ENCODE measurements around the gene BDH2.

Gene BDH2

GRCh38 chr4:103036169-103036568, 63.5 kb downstream of the BDH2 start:
- H3K4me3 ChIP-seq (ENCODE audit: low read depth, low read length), result no peak overlapping the region
- DNase-seq (ENCODE audit: low read depth), result no peak
- TF ChIP-seq, protein P1, sequence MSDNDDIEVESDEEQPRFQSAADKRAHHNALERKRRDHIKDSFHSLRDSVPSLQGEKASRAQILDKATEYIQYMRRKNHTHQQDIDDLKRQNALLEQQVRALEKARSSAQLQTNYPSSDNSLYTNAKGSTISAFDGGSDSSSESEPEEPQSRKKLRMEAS (IDR thresholded peaks at IDR 0.05; ENCODE audit: low read depth, low read length), result no peak
- TF ChIP-seq POLR2A (IDR thresholded peaks at IDR 0.05; ENCODE audit: extremely low read depth, insufficient read length), result no peak
- TF ChIP-seq, protein P2, sequence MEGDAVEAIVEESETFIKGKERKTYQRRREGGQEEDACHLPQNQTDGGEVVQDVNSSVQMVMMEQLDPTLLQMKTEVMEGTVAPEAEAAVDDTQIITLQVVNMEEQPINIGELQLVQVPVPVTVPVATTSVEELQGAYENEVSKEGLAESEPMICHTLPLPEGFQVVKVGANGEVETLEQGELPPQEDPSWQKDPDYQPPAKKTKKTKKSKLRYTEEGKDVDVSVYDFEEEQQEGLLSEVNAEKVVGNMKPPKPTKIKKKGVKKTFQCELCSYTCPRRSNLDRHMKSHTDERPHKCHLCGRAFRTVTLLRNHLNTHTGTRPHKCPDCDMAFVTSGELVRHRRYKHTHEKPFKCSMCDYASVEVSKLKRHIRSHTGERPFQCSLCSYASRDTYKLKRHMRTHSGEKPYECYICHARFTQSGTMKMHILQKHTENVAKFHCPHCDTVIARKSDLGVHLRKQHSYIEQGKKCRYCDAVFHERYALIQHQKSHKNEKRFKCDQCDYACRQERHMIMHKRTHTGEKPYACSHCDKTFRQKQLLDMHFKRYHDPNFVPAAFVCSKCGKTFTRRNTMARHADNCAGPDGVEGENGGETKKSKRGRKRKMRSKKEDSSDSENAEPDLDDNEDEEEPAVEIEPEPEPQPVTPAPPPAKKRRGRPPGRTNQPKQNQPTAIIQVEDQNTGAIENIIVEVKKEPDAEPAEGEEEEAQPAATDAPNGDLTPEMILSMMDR (IDR thresholded peaks at IDR 0.05; ENCODE audit: low read depth, low read length), result no peak
- TF ChIP-seq MYC (IDR thresholded peaks at IDR 0.05; ENCODE audit: low read depth, low read length), result no peak

DNA sequence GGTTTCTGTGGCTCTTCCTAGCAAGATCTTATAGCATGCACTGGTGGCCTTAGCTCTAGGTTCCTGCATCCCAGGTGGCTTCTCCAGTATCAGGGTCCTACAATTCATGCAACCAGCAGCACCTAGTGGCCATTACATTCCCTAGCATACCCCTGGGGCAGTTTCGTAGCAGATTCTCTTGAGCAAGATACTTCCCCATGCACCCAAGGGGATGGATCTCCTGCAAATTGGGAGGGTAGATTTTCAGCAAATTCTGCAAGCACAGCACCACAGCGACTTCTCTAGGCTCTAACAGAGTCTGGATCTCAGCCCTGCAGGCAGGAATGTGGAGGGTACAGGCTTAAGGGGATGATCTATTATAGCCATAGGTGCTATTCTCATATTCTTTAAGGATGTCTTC, 67.1 kb downstream of the BDH2 start:
- TF ChIP-seq, protein P2 (IDR thresholded peaks at IDR 0.05; ENCODE audit: low read depth, low read length), result peak; percentile 68
- TF ChIP-seq POLR2A (IDR thresholded peaks at IDR 0.05; ENCODE audit: extremely low read depth, insufficient read length), result no peak
- TF ChIP-seq, protein P1 (IDR thresholded peaks at IDR 0.05; ENCODE audit: low read depth, low read length), result no peak
- no peak for TF ChIP-seq MYC (IDR thresholded peaks at IDR 0.05; ENCODE audit: low read depth, low read length)
- no peak overlapping the region for H3K4me3 ChIP-seq (ENCODE audit: low read depth, low read length)
- DNase-seq (ENCODE audit: low read depth), result peak; percentile 75

DNA sequence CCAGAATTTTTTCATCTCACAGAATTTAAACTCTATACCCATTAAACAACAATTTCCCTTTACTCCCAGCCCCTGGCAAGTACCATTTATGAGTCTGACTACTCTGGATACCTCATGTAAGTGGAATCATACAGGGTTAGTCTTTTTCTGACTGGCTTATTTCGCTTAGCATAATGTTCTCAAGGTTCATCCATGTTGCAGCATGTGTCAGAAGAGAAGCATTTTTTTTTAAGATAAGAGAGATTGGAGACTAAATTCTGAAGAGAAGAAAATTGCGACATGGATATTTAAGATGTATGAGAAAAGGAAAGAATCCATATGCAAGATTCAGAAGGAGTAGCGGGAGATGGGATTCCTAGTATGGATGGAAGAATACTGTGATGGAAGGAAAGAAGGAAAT, 68.8 kb downstream of the BDH2 start:
- no peak for DNase-seq (ENCODE audit: low read depth)
- TF ChIP-seq POLR2A (IDR thresholded peaks at IDR 0.05; ENCODE audit: extremely low read depth, insufficient read length) (no peak), MYC (IDR thresholded peaks at IDR 0.05; ENCODE audit: low read depth, low read length) (no peak)
- TF ChIP-seq, protein P1 (IDR thresholded peaks at IDR 0.05; ENCODE audit: low read depth, low read length), result no peak
- TF ChIP-seq, protein P2 (IDR thresholded peaks at IDR 0.05; ENCODE audit: low read depth, low read length), result no peak
- H3K4me3 ChIP-seq (ENCODE audit: low read depth, low read length), result no peak overlapping the region

- DNase-seq (ENCODE audit: low read depth), result no peak
- H3K4me3 ChIP-seq (ENCODE audit: low read depth, low read length), result no peak overlapping the region
- TF ChIP-seq, protein P1 (IDR thresholded peaks at IDR 0.05; ENCODE audit: low read depth, low read length), result no peak
- TF ChIP-seq, protein P2 (IDR thresholded peaks at IDR 0.05; ENCODE audit: low read depth, low read length), result no peak
- TF ChIP-seq MYC (IDR thresholded peaks at IDR 0.05; ENCODE audit: low read depth, low read length) (no peak), POLR2A (IDR thresholded peaks at IDR 0.05; ENCODE audit: extremely low read depth, insufficient read length) (no peak)
Observed at GRCh38 chr4:103029300-103029699, 70.3 kb downstream of the BDH2 start.
